Neural cell (in vitro differentiated cells): Measurements from ENCODE around the gene OR1J1. TPM values are rescaled to one million over a fixed set of nuclear protein-coding genes. Genes with fewer than 3 reads are reported as not detected.

Experiments used
- H2AFZ ChIP-seq: fragments of 200-600, 300-800 bp; sonication (generic), shearing (Covaris generic); 2 replicates; pipeline ENCODE4 v1.6.0; 2014; ENCODE audit warnings: low read depth, mild to moderate bottlenecking, antibody characterized with exemption, low read length, moderate library complexity
- H3F3A ChIP-seq: fragments of 200-600 bp; shearing (Covaris generic); 2 replicates; pipeline ENCODE4 v1.6.1; 2016; ENCODE audit warnings: mild to moderate bottlenecking, moderate library complexity, mixed read lengths, antibody characterized with exemption, low read length; ENCODE audit not compliant: insufficient read depth, poor library complexity, severe bottlenecking
- H3K27ac ChIP-seq: fragments of 200-600, 300-800 bp; sonication (generic), shearing (Covaris generic); 2 replicates; pipeline ENCODE4 v1.5.1; 2014; ENCODE audit warnings: mild to moderate bottlenecking, low read length, moderate library complexity
- H3K27me3 ChIP-seq: fragments of 300-800, 200-600 bp; sonication (generic), shearing (Covaris generic); 2 replicates; pipeline ENCODE4 v1.6.0; 2014; ENCODE audit warnings: mild to moderate bottlenecking, low read depth, low read length, moderate library complexity; ENCODE audit not compliant: insufficient read depth
- H3K36me3 ChIP-seq: fragments of 300-800, 200-600 bp; sonication (generic), shearing (Covaris generic); 2 replicates; pipeline ENCODE4 v1.5.1; 2014; ENCODE audit warnings: mild to moderate bottlenecking, antibody characterized with exemption, low read length, moderate library complexity; ENCODE audit not compliant: insufficient read depth
- H3K4me2 ChIP-seq: fragments of 300-800, 200-600 bp; sonication (generic), shearing (Covaris generic); 2 replicates; pipeline ENCODE4 v1.6.0; 2014; ENCODE audit warnings: mild to moderate bottlenecking, low read length
- H3K4me3 ChIP-seq: fragments of 300-800, 200-600 bp; sonication (generic), shearing (Covaris generic); 2 replicates; pipeline ENCODE4 v1.5.1; 2014; ENCODE audit warnings: mild to moderate bottlenecking, low read length, moderate library complexity
- H3K79me2 ChIP-seq: fragments of 200-600 bp; shearing (Covaris generic); replicated peaks from 2 replicates; pipeline ENCODE4 v1.6.0; 2014; ENCODE audit warnings: mild to moderate bottlenecking, low read length, moderate library complexity; ENCODE audit not compliant: insufficient read depth
- H3K9ac ChIP-seq: fragments of 300-800, 200-600 bp; sonication (generic), shearing (Covaris generic); 2 replicates; pipeline ENCODE4 v1.6.1; 2016; ENCODE audit warnings: mild to moderate bottlenecking, low read length, mixed read lengths
- H3K9me2 ChIP-seq: fragments of 200-600 bp; shearing (Covaris generic); 2 replicates; pipeline ENCODE4 v1.6.1; 2016; ENCODE audit warnings: mild to moderate bottlenecking, low read length, mixed read lengths; ENCODE audit not compliant: insufficient read depth
- H3K9me3 ChIP-seq: fragments of 200-600, 300-800 bp; sonication (generic), shearing (Covaris generic); 2 replicates; pipeline ENCODE4 v1.6.1; 2016; ENCODE audit warnings: mild to moderate bottlenecking, mixed run types, low read length, moderate library complexity, mixed read lengths
- H4K20me1 ChIP-seq: fragments of 200-600 bp; shearing (Covaris generic); 2 replicates; pipeline ENCODE4 v1.6.1; 2016; ENCODE audit warnings: mild to moderate bottlenecking, mixed run types; ENCODE audit not compliant: insufficient read depth
- EP300 ChIP-seq: fragments of 450-650 bp; conservative IDR thresholded peaks from 2 replicates; pipeline ENCODE4 v1.6.1; 2014; ENCODE audit warnings: antibody characterized with exemption, mild to moderate bottlenecking, moderate library complexity; ENCODE audit not compliant: poor library complexity, severe bottlenecking
- EZH2 ChIP-seq: fragments of 200-600, 300-800 bp; shearing (Covaris generic), sonication (generic); IDR thresholded peaks from 2 replicates; pipeline ENCODE4 v1.6.1; 2014; ENCODE audit warnings: antibody characterized with exemption, low read length, borderline replicate concordance, mild to moderate bottlenecking; ENCODE audit not compliant: insufficient read depth, poor library complexity, severe bottlenecking
- MXI1 ChIP-seq: fragments of 450-650 bp; conservative IDR thresholded peaks from 2 replicates; pipeline ENCODE4 v1.6.1; 2014; ENCODE audit warnings: antibody characterized with exemption, mild to moderate bottlenecking; ENCODE audit not compliant: poor library complexity, severe bottlenecking
- POLR2AphosphoS5 ChIP-seq: IDR thresholded peaks from 2 replicates; pipeline ENCODE4 v1.6.1; 2012
- RAD21 ChIP-seq: fragments of 450-650 bp; conservative IDR thresholded peaks from 2 replicates; pipeline ENCODE4 v1.6.1; 2014; ENCODE audit warnings: antibody characterized with exemption, mild to moderate bottlenecking, moderate library complexity
- SMC3 ChIP-seq: fragments of 450-650 bp; conservative IDR thresholded peaks from 2 replicates; pipeline ENCODE4 v1.6.1; 2014; ENCODE audit warnings: antibody characterized with exemption, mild to moderate bottlenecking, moderate library complexity; ENCODE audit not compliant: poor library complexity
- TAF1 ChIP-seq: IDR thresholded peaks from 2 replicates; pipeline ENCODE4 v1.6.1; 2012; ENCODE audit warnings: low read depth
- polyA plus RNA-seq: library from polyadenylated mRNA; depleted of rRNA; stranded (reverse); fragments of >200 nt; gene quantifications from 2 replicates; pipeline ENCODE4 v1.2.3, GENCODE V29; 2014
- TF ChIP-seq, protein P1 (sequence below): IDR thresholded peaks from 2 replicates; pipeline ENCODE4 v1.6.1; 2012; ENCODE audit warnings: borderline replicate concordance
- TF ChIP-seq, protein P2 (sequence below): fragments of 450-650 bp; IDR thresholded peaks from 2 replicates; pipeline ENCODE4 v1.5.1; 2014; ENCODE audit warnings: antibody characterized with exemption, mild to moderate bottlenecking, moderate library complexity; ENCODE audit not compliant: poor library complexity, severe bottlenecking

The OR1J1 gene
- polyA plus RNA-seq, 1 donor from 2014 or later: not detected

DNA sequence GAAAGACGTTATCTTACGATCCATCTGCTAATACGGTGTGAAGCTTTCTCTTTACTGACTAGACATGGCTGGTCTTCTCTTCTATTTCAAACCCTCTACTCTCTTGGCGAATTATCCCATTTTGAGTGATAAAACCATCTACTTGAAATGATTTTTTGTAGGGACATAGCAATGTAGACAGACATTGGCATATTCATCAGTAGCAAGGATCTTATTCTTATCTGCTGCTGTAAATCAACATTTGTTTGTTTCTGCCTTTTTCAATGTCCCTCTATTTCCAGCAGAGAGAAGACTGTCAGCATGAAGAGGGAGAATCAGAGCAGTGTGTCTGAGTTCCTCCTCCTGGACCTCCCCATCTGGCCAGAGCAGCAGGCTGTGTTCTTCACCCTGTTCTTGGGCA lies 41.1 kb upstream of the OR1J1 start, which contains the start of gene OR1J4:
Gene OR1J4 (plus strand): TSS at position 301 of the 400 bp plus-strand sequence. CDS start 0 bp downstream, at position 301.
- Histone ChIP-seq H3K9me2 (no peaks in the 10 kb centered on the region), H3K27me3 (no peaks in the 10 kb centered on the region), H3K27ac (no peak within 1 kb of the TSS), H3F3A (no peaks in the 10 kb centered on the region), H4K20me1 (no peaks in the 10 kb centered on the region), H3K4me2 (no peak within 1 kb of the TSS), H2AFZ (no peak within 1 kb of the TSS), H3K4me3 (no peak within 1 kb of the TSS), H3K9me3 (no peaks in the 10 kb centered on the region), H3K36me3 (no peaks in the 10 kb centered on the region), H3K9ac (no peak within 1 kb of the TSS), H3K79me2 (no peaks in the 10 kb centered on the region)
- TF ChIP-seq, protein P1, sequence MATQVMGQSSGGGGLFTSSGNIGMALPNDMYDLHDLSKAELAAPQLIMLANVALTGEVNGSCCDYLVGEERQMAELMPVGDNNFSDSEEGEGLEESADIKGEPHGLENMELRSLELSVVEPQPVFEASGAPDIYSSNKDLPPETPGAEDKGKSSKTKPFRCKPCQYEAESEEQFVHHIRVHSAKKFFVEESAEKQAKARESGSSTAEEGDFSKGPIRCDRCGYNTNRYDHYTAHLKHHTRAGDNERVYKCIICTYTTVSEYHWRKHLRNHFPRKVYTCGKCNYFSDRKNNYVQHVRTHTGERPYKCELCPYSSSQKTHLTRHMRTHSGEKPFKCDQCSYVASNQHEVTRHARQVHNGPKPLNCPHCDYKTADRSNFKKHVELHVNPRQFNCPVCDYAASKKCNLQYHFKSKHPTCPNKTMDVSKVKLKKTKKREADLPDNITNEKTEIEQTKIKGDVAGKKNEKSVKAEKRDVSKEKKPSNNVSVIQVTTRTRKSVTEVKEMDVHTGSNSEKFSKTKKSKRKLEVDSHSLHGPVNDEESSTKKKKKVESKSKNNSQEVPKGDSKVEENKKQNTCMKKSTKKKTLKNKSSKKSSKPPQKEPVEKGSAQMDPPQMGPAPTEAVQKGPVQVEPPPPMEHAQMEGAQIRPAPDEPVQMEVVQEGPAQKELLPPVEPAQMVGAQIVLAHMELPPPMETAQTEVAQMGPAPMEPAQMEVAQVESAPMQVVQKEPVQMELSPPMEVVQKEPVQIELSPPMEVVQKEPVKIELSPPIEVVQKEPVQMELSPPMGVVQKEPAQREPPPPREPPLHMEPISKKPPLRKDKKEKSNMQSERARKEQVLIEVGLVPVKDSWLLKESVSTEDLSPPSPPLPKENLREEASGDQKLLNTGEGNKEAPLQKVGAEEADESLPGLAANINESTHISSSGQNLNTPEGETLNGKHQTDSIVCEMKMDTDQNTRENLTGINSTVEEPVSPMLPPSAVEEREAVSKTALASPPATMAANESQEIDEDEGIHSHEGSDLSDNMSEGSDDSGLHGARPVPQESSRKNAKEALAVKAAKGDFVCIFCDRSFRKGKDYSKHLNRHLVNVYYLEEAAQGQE: no peak
- no peak for TF ChIP-seq POLR2AphosphoS5

DNA sequence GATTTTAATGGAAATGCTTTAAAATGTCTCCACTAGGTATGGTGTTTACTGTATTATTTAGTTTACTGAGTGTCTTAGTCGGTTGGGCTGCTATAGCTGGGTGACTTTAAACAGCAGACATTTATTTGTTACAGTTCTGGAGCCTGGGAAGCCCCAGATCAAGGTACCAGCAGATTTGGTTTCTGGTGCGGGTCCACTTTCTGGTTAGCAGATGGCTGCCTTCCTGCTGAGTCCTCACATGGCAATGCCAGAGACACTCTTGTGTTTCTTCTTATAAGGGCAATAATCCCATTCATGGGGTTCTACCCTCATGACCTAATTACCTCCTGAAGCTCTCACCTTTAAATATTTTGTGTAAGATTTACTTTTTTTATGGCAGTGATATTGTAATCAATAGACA lies 40.5 kb upstream of the OR1J1 start:
- Histone ChIP-seq H3K4me2 (no peak overlapping the region), H3K79me2 (no peaks in the 10 kb centered on the region), H3K36me3 (no peaks in the 10 kb centered on the region), H2AFZ (no peak overlapping the region), H3K9ac (no peak overlapping the region), H4K20me1 (no peaks in the 10 kb centered on the region), H3K9me2 (no peaks in the 10 kb centered on the region), H3F3A (no peaks in the 10 kb centered on the region), H3K9me3 (no peaks in the 10 kb centered on the region), H3K4me3 (no peak overlapping the region), H3K27me3 (no peaks in the 10 kb centered on the region), H3K27ac (no peak overlapping the region)
- TF ChIP-seq EP300: no peak
- TF ChIP-seq EZH2: no peak
- no peak for TF ChIP-seq RAD21
- TF ChIP-seq POLR2AphosphoS5: no peak
- TF ChIP-seq SMC3: no peak
- TF ChIP-seq, protein P1: no peak
- no peak for TF ChIP-seq TAF1
- no peak for TF ChIP-seq MXI1
- TF ChIP-seq, protein P2, sequence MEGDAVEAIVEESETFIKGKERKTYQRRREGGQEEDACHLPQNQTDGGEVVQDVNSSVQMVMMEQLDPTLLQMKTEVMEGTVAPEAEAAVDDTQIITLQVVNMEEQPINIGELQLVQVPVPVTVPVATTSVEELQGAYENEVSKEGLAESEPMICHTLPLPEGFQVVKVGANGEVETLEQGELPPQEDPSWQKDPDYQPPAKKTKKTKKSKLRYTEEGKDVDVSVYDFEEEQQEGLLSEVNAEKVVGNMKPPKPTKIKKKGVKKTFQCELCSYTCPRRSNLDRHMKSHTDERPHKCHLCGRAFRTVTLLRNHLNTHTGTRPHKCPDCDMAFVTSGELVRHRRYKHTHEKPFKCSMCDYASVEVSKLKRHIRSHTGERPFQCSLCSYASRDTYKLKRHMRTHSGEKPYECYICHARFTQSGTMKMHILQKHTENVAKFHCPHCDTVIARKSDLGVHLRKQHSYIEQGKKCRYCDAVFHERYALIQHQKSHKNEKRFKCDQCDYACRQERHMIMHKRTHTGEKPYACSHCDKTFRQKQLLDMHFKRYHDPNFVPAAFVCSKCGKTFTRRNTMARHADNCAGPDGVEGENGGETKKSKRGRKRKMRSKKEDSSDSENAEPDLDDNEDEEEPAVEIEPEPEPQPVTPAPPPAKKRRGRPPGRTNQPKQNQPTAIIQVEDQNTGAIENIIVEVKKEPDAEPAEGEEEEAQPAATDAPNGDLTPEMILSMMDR: no peak
